WTC11 (cell line): ENCODE results near the gene PRR23E. TPM values are rescaled to one million over a fixed set of nuclear protein-coding genes. Genes with fewer than 3 reads are reported as not detected.

ENCODE experiments used
- ATAC-seq: fragments of 200-7000 bp; cut with Tn5 transposase; 2 replicates; pipeline ENCODE4 v1.10.0; 2021; ENCODE audit warnings: mild to moderate bottlenecking, moderate library complexity
- CTCF ChIA-PET: fragments of 300-600 bp; sonication (Branson Sonifier 250); formaldehyde crosslinking; loops from one replicate; lab custom pipeline; 2021; ENCODE audit warnings: antibody characterized with exemption; lab: Charles Lee
- POLR2A ChIA-PET: fragments of 350-600 bp; sonication (Branson Sonifier 250); formaldehyde crosslinking; loops from one replicate; lab custom pipeline; 2021; ENCODE audit warnings: antibody characterized with exemption; lab: Charles Lee
- DNase-seq: peaks from one replicate; pipeline ENCODE4 v3.0.0; 2021; ENCODE audit warnings: low spot score
- H3K27ac Mint-ChIP-seq: 2 replicates; pipeline ENCODE4 v1.8.0; 2021; ENCODE audit warnings: mixed read lengths
- H3K27me3 Mint-ChIP-seq: 2 replicates; pipeline ENCODE4 v1.8.0; 2021; ENCODE audit warnings: low read depth, mild to moderate bottlenecking, moderate library complexity, mixed read lengths
- H3K36me3 Mint-ChIP-seq: 2 replicates; pipeline ENCODE4 v1.8.0; 2021; ENCODE audit warnings: mixed read lengths
- H3K4me1 Mint-ChIP-seq: 2 replicates; pipeline ENCODE4 v1.8.0; 2022; ENCODE audit warnings: mixed read lengths
- H3K4me3 Mint-ChIP-seq: 2 replicates; pipeline ENCODE4 v1.8.0; 2021; ENCODE audit warnings: mild to moderate bottlenecking, moderate library complexity, mixed read lengths
- H3K9me3 Mint-ChIP-seq: 2 replicates; pipeline ENCODE4 v1.8.0; 2021; ENCODE audit warnings: mixed read lengths
- ATF2 ChIP-seq: sonication (generic); formaldehyde crosslinking; IDR thresholded peaks from 2 replicates; pipeline ENCODE4 v1.8.1; 2022; ENCODE audit warnings: low read depth, missing genetic modification reagents, borderline replicate concordance
- ATF3 ChIP-seq: sonication (generic); formaldehyde crosslinking; conservative IDR thresholded peaks from 2 replicates; pipeline ENCODE4 v1.8.1; 2022; ENCODE audit warnings: mild to moderate bottlenecking, missing genetic modification reagents
- CBFB ChIP-seq: sonication (generic); formaldehyde crosslinking; IDR thresholded peaks from 2 replicates; pipeline ENCODE4 v1.8.1; 2022; ENCODE audit warnings: mild to moderate bottlenecking, low read depth, missing genetic modification reagents
- CDX4 ChIP-seq: fragments of 250-450 bp; sonication (Bioruptor Pico); IDR thresholded peaks from 2 replicates; pipeline ENCODE4 v1.9.0; 2021; ENCODE audit warnings: moderate library complexity, mild to moderate bottlenecking, inconsistent platforms, borderline replicate concordance
- CREB1 ChIP-seq: sonication (generic); formaldehyde crosslinking; IDR thresholded peaks from 2 replicates; pipeline ENCODE4 v1.8.0; 2023; ENCODE audit warnings: mild to moderate bottlenecking, missing genetic modification reagents
- CTCF ChIP-seq: fragments of 200-600 bp; IDR thresholded peaks from 2 replicates; pipeline ENCODE4 v1.8.0; 2022; ENCODE audit warnings: antibody characterized with exemption
- ELF4 ChIP-seq: sonication (generic); formaldehyde crosslinking; IDR thresholded peaks from 2 replicates; pipeline ENCODE4 v1.8.1; 2022; ENCODE audit warnings: low read depth, mild to moderate bottlenecking, moderate library complexity, missing genetic modification reagents
- EMX1 ChIP-seq: fragments of 250-450 bp; sonication (Bioruptor Pico); IDR thresholded peaks from 2 replicates; pipeline ENCODE4 v1.8.0; 2021; ENCODE audit warnings: mild to moderate bottlenecking
- GTF2I ChIP-seq: fragments of 250-450 bp; sonication (Bioruptor Pico); conservative IDR thresholded peaks from 2 replicates; pipeline ENCODE4 v1.4.0; 2021; ENCODE audit warnings: mild to moderate bottlenecking
- IRF2 ChIP-seq: sonication (generic); formaldehyde crosslinking; IDR thresholded peaks from 2 replicates; pipeline ENCODE4 v1.8.0; 2022; ENCODE audit warnings: low read depth, missing genetic modification reagents, borderline replicate concordance
- KAT7 ChIP-seq: sonication (generic); formaldehyde crosslinking; IDR thresholded peaks from 2 replicates; pipeline ENCODE4 v1.8.1; 2023; ENCODE audit warnings: missing genetic modification reagents, mild to moderate bottlenecking, borderline replicate concordance
- MYBL2 ChIP-seq: sonication (generic); formaldehyde crosslinking; IDR thresholded peaks from 2 replicates; pipeline ENCODE4 v1.8.1; 2023; ENCODE audit warnings: mild to moderate bottlenecking, moderate library complexity, missing genetic modification reagents
- NFYB ChIP-seq: sonication (generic); formaldehyde crosslinking; conservative IDR thresholded peaks from 2 replicates; pipeline ENCODE4 v1.8.0; 2022; ENCODE audit warnings: low read depth, missing genetic modification reagents
- NR1H2 ChIP-seq: sonication (generic); formaldehyde crosslinking; IDR thresholded peaks from 2 replicates; pipeline ENCODE4 v1.9.0; 2021; ENCODE audit warnings: mild to moderate bottlenecking, moderate library complexity, missing genetic modification reagents
- NR2C2 ChIP-seq: sonication (generic); formaldehyde crosslinking; IDR thresholded peaks from 2 replicates; pipeline ENCODE4 v1.8.0; 2022; ENCODE audit warnings: mild to moderate bottlenecking, missing genetic modification reagents
- PRDM15 ChIP-seq: sonication (generic); formaldehyde crosslinking; IDR thresholded peaks from 2 replicates; pipeline ENCODE4 v1.8.0; 2022; ENCODE audit warnings: missing genetic modification reagents
- SOX15 ChIP-seq: fragments of 250-450 bp; sonication (Bioruptor Pico); IDR thresholded peaks from 2 replicates; pipeline ENCODE4 v1.9.0; 2021; ENCODE audit warnings: mild to moderate bottlenecking
- TCF7 ChIP-seq: sonication (generic); formaldehyde crosslinking; IDR thresholded peaks from 2 replicates; pipeline ENCODE4 v1.8.0; 2022; ENCODE audit warnings: mild to moderate bottlenecking, low read depth, missing genetic modification reagents, moderate library complexity
- TEAD1 ChIP-seq: sonication (generic); formaldehyde crosslinking; IDR thresholded peaks from 2 replicates; pipeline ENCODE4 v1.8.0; 2022; ENCODE audit warnings: mild to moderate bottlenecking, missing genetic modification reagents
- USF1 ChIP-seq: sonication (generic); formaldehyde crosslinking; IDR thresholded peaks from 2 replicates; pipeline ENCODE4 v1.8.0; 2022; ENCODE audit warnings: mild to moderate bottlenecking, missing genetic modification reagents
- USF2 ChIP-seq: sonication (generic); formaldehyde crosslinking; IDR thresholded peaks from 2 replicates; pipeline ENCODE4 v1.8.1; 2023; ENCODE audit warnings: mild to moderate bottlenecking, missing genetic modification reagents, moderate library complexity
- ZMAT4 ChIP-seq: fragments of 250-450 bp; sonication (Bioruptor Pico); IDR thresholded peaks from 2 replicates; pipeline ENCODE4 v1.9.0; 2021; ENCODE audit warnings: mild to moderate bottlenecking
- ZNF219 ChIP-seq: sonication (generic); formaldehyde crosslinking; IDR thresholded peaks from 2 replicates; pipeline ENCODE4 v1.8.0; 2023; ENCODE audit warnings: missing genetic modification reagents, mild to moderate bottlenecking, borderline replicate concordance
- ZNF512 ChIP-seq: sonication (generic); formaldehyde crosslinking; IDR thresholded peaks from 2 replicates; pipeline ENCODE4 v1.8.1; 2022; ENCODE audit warnings: missing genetic modification reagents, borderline replicate concordance
- ZNF671 ChIP-seq: fragments of 250-450 bp; sonication (Bioruptor Pico); IDR thresholded peaks from 2 replicates; pipeline ENCODE4 v1.8.0; 2021; ENCODE audit warnings: mild to moderate bottlenecking
- total RNA-seq: library from RNA; stranded (reverse); gene quantifications from 3 replicates; pipeline ENCODE4 v1.2.3, GENCODE V29; 2021

Gene PRR23E
- total RNA-seq, 1 experiment from 2014 or later: not detected

GRCh38 chr3:127161236-127161635 is 31.7 kb upstream of the PRR23E start:
- TF ChIP-seq PRDM15 (CRISPR knock-in tag) (no peak), TEAD1 (no peak), ZNF671 (CRISPR knock-in tag) (no peak), NR2C2 (CRISPR knock-in tag) (no peak), KAT7 (CRISPR knock-in tag) (no peak), ATF3 (CRISPR knock-in tag) (no peak), ZNF512 (CRISPR knock-in tag) (no peak), CDX4 (CRISPR knock-in tag) (no peak), MYBL2 (CRISPR knock-in tag) (no peak), ZNF219 (CRISPR knock-in tag) (no peak), CREB1 (CRISPR knock-in tag) (no peak), USF2 (CRISPR knock-in tag) (no peak), NFYB (no peak), NR1H2 (CRISPR knock-in tag) (no peak), SOX15 (no peak), IRF2 (CRISPR knock-in tag) (no peak), EMX1 (CRISPR knock-in tag) (no peak), ZMAT4 (CRISPR knock-in tag) (no peak)
- Mint-ChIP-seq H3K36me3 (no peaks in the 10 kb centered on the region), H3K9me3 (no peaks in the 10 kb centered on the region; the same call in 1 of the 2 replicates), H3K4me3 (no peak overlapping the region), H3K27ac (no peak overlapping the region), H3K4me1 (peaks cover 13% of the 10 kb centered on the region), H3K27me3 (no peaks in the 10 kb centered on the region; the same call in none of the 2 replicates)
- ChIA-PET POLR2A (no interaction called here), CTCF (no interaction called here)
- DNase-seq (no peak), ATAC-seq (no peak)

GRCh38 chr3:127161973-127162579 is 30.9 kb upstream of the PRR23E start:
- H3K27ac Mint-ChIP-seq: no peak overlapping the region
- peaks cover 13% of the 10 kb centered on the region for H3K4me1 Mint-ChIP-seq
- DNase-seq: no peak
- no peaks in the 10 kb centered on the region for H3K36me3 Mint-ChIP-seq
- H3K27me3 Mint-ChIP-seq: no peaks in the 10 kb centered on the region; the same call in none of the 2 replicates
- no peak for ATAC-seq
- POLR2A ChIA-PET: no interaction called here
- H3K4me3 Mint-ChIP-seq: no peak overlapping the region
- no peaks in the 10 kb centered on the region; the same call in 1 of the 2 replicates for H3K9me3 Mint-ChIP-seq
- CTCF ChIA-PET: interaction anchor here (1.2 kb wide), 1 partner anchor 294 kb away, joined by 4 read pairs; no protein-coding TSS in a partner anchor
- no peak for TF ChIP-seq CTCF
- TF ChIP-seq ELF4: no peak
- no peak for TF ChIP-seq USF1
- TF ChIP-seq ATF2 (CRISPR knock-in tag): no peak
- no peak for TF ChIP-seq CBFB
- TF ChIP-seq GTF2I (CRISPR knock-in tag): no peak
- no peak for TF ChIP-seq TCF7 (CRISPR knock-in tag)
